ENCODE results near the gene IRX4.

Gene IRX4

DNA sequence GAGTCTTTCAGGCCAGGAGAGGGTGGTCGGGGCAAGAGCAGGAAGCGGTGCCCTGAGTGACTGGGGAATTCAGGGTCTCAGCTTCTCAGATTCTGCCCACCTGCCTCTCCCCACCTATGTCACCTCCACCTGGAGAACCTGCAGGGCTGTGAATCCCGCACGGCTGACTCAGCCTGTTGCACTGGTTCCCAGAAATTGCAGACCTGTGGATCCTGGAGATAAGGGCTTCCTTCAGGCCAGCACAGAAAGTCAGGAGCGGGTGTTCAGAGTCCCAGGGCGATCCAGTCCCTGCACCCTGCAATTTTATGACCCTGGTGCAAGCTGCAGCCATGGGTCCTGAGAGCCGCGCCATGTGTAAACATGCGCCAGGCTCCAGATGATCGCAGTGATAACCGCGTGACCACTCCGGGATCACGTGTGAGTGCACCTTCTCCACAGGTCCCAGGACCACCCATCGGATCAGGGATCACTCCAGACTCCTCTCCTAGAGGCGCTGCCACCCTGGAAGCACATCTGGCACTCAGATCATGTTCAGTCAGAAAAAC lies 17.8 kb downstream of the IRX4 start:
- Histone ChIP-seq H3K27ac (no peak overlapping the region), H3K36me3 (ENCODE audit: insufficient read depth) (no peaks in the 10 kb centered on the region), H2AFZ (ENCODE audit: low read depth) (no peak overlapping the region), H4K20me1 (ENCODE audit: insufficient read depth) (no peaks in the 10 kb centered on the region), H3K27me3 (ENCODE audit: insufficient read depth, low read depth) (peaks cover 38% of the 10 kb centered on the region), H3K4me2 (no peak overlapping the region), H3K79me2 (ENCODE audit: insufficient read depth, low read depth) (no peaks in the 10 kb centered on the region), H3K9ac (no peak overlapping the region), H3K4me1 (ENCODE audit: low read depth, poor library complexity, severe bottlenecking) (no peaks in the 10 kb centered on the region), H3K4me3 (IDR thresholded peaks at IDR 0.05; ENCODE audit: insufficient read depth, low read depth, low read length) (no peak overlapping the region)
- TF ChIP-seq, protein P1, sequence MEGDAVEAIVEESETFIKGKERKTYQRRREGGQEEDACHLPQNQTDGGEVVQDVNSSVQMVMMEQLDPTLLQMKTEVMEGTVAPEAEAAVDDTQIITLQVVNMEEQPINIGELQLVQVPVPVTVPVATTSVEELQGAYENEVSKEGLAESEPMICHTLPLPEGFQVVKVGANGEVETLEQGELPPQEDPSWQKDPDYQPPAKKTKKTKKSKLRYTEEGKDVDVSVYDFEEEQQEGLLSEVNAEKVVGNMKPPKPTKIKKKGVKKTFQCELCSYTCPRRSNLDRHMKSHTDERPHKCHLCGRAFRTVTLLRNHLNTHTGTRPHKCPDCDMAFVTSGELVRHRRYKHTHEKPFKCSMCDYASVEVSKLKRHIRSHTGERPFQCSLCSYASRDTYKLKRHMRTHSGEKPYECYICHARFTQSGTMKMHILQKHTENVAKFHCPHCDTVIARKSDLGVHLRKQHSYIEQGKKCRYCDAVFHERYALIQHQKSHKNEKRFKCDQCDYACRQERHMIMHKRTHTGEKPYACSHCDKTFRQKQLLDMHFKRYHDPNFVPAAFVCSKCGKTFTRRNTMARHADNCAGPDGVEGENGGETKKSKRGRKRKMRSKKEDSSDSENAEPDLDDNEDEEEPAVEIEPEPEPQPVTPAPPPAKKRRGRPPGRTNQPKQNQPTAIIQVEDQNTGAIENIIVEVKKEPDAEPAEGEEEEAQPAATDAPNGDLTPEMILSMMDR (conservative IDR thresholded peaks at IDR 0.05; ENCODE audit: low read depth, low read length), result no peak

DNA sequence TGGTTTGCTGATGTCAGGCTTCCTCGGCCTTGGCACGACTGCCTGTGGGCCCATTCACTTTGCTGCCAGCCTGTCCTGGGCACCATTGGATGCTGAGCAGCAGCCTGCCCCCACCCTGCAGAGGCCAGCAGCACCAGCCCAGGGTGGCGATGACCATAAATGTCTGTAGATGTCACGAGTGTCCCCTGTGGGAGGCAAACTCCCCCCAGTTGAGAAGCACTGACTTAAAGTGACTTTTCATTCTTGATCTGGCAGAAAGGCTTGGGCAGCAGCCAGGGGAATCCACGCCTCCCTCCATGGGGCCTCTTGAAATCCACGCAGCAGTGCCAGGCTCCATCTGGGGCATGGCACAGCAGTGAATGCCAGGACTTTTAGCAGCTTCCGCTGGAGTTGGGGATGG lies 21.8 kb downstream of the IRX4 start:
- H3K27me3 ChIP-seq (ENCODE audit: insufficient read depth, low read depth), result peaks cover 39% of the 10 kb centered on the region
- H3K79me2 ChIP-seq (ENCODE audit: insufficient read depth, low read depth), result no peaks in the 10 kb centered on the region
- no peaks in the 10 kb centered on the region for H3K4me1 ChIP-seq (ENCODE audit: low read depth, poor library complexity, severe bottlenecking)
- no peak overlapping the region for H3K4me2 ChIP-seq
- no peaks in the 10 kb centered on the region for H3K36me3 ChIP-seq (ENCODE audit: insufficient read depth)
- H3K4me3 ChIP-seq (IDR thresholded peaks at IDR 0.05; ENCODE audit: insufficient read depth, low read depth, low read length), result no peak overlapping the region
- no peak overlapping the region for H3K9ac ChIP-seq
- TF ChIP-seq, protein P1 (conservative IDR thresholded peaks at IDR 0.05; ENCODE audit: low read depth, low read length), result no peak
- H3K27ac ChIP-seq, result no peak overlapping the region
- H2AFZ ChIP-seq (ENCODE audit: low read depth), result no peak overlapping the region
- no peaks in the 10 kb centered on the region for H4K20me1 ChIP-seq (ENCODE audit: insufficient read depth)

DNA sequence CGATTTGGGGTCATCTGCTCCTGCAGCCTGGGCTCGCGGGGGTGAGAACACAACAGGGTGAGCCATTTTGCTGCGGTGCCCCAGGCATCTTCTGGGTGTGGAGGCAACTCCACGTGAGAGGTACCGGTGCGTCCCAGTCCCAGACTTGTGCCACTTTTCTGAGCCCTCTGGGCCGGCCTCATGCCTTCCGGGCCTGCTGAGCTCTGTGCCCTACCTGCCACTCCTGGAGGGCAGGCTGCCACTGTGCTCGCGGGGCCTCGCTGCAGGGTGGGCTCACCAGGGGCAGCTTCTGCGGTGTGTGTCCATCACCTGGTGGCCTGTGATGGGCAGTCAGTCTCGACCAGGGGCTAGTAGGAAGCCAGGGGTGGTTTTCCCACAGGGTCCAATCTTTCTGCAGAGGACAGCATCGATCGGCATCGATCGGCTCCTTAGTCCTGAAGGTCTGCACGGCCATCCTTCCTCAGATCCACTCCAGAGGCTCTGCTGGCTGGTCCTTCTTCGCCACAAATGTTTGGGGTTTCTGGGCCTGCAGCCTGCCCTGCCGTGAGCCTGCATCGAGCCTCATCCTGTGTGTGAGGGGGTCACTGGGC lies 22.6 kb downstream of the IRX4 start:
- no peaks in the 10 kb centered on the region for H3K79me2 ChIP-seq (ENCODE audit: insufficient read depth, low read depth)
- TF ChIP-seq, protein P1 (conservative IDR thresholded peaks at IDR 0.05; ENCODE audit: low read depth, low read length), result no peak
- H3K27ac ChIP-seq, result no peak overlapping the region
- no peak overlapping the region for H3K4me2 ChIP-seq
- H3K4me3 ChIP-seq (IDR thresholded peaks at IDR 0.05; ENCODE audit: insufficient read depth, low read depth, low read length), result no peak overlapping the region
- no peaks in the 10 kb centered on the region for H3K36me3 ChIP-seq (ENCODE audit: insufficient read depth)
- no peaks in the 10 kb centered on the region for H4K20me1 ChIP-seq (ENCODE audit: insufficient read depth)
- H2AFZ ChIP-seq (ENCODE audit: low read depth), result no peak overlapping the region
- H3K4me1 ChIP-seq (ENCODE audit: low read depth, poor library complexity, severe bottlenecking), result no peaks in the 10 kb centered on the region
- no peak overlapping the region for H3K9ac ChIP-seq
- peaks cover 40% of the 10 kb centered on the region for H3K27me3 ChIP-seq (ENCODE audit: insufficient read depth, low read depth)

DNA sequence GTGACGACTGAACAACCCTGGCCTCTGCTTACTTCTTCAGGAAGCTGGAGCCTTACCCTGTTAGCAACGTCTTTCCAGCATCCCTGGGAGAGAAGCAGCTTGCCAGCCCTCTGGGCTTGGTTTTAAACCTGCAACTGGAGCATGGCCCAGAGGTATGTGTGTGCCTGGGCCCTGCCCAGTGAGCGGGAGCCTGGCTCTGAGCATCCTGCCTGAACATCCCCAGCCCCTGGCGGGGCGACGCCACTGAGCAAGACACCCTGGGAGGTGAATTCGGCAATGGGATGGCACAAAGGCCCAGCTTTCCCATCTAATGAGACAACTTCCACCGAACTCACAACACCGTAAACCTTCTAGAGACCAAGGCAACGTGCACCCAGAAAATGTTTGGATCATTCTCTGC lies 23.6 kb downstream of the IRX4 start:
- Histone ChIP-seq H3K27me3 (ENCODE audit: insufficient read depth, low read depth) (peaks cover 35% of the 10 kb centered on the region), H3K4me1 (ENCODE audit: low read depth, poor library complexity, severe bottlenecking) (no peaks in the 10 kb centered on the region), H2AFZ (ENCODE audit: low read depth) (no peak overlapping the region), H3K4me2 (no peak overlapping the region), H3K27ac (no peak overlapping the region), H3K36me3 (ENCODE audit: insufficient read depth) (no peaks in the 10 kb centered on the region), H3K9ac (no peak overlapping the region), H3K4me3 (IDR thresholded peaks at IDR 0.05; ENCODE audit: insufficient read depth, low read depth, low read length) (no peak overlapping the region), H4K20me1 (ENCODE audit: insufficient read depth) (no peaks in the 10 kb centered on the region), H3K79me2 (ENCODE audit: insufficient read depth, low read depth) (no peaks in the 10 kb centered on the region)
- TF ChIP-seq, protein P1 (conservative IDR thresholded peaks at IDR 0.05; ENCODE audit: low read depth, low read length), result no peak

All from KMS-11 (cell line).